GM19438 (cell line): Measurements from ENCODE around the gene CREB3.

Source experiments
- ATAC-seq: cut with Tn5 transposase; IDR thresholded peaks from one replicate; pipeline ENCODE4 v1.9.1; 2021; ENCODE audit warnings: low read depth; ENCODE audit not compliant: unreplicated experiment

Gene CREB3

DNA sequence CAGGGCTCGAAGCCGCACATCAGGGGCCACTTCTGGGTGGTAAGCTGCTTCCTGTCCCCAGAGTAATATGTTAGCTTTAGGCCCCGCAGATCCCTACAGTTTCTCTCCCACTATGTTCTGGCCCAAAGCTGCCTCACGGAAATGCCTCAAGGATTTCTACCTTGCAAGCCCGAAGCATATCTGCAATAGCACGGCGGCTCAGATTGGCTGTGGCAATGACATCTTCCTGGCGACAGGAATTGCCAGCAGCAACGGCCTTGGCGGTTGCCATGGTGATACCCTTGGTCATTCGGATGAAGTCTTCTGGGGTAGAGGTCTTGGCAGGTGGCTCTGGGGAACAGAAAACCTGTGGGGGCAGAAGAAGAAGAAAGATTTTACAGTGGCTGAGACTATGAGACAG is 32.4 kb upstream of the CREB3 start:
- ATAC-seq, result no peak

- no peak for ATAC-seq
These were observed 31.5 kb upstream of the CREB3 start for GRCh38 chr9:35700942-35701341.

DNA sequence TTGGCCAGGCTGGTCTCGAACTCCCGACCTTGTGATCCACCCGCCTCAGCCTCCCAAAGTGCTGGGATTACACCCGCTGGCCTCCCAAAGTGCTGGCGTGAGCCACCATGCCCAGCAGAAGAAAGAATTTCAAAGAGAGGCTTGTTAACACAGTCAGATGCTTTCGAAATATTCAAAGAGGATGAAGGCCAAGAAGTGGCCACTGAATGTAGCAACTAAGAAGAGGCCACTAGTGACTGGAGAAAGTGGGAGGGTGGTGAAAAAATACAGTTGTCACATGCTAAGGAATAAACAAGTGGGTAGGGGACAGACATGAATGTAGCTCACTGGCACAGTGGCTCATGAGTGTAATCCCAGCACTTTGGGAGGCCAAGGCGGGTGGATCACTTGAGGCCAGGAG is 29.8 kb upstream of the CREB3 start:
- ATAC-seq, result no peak

DNA sequence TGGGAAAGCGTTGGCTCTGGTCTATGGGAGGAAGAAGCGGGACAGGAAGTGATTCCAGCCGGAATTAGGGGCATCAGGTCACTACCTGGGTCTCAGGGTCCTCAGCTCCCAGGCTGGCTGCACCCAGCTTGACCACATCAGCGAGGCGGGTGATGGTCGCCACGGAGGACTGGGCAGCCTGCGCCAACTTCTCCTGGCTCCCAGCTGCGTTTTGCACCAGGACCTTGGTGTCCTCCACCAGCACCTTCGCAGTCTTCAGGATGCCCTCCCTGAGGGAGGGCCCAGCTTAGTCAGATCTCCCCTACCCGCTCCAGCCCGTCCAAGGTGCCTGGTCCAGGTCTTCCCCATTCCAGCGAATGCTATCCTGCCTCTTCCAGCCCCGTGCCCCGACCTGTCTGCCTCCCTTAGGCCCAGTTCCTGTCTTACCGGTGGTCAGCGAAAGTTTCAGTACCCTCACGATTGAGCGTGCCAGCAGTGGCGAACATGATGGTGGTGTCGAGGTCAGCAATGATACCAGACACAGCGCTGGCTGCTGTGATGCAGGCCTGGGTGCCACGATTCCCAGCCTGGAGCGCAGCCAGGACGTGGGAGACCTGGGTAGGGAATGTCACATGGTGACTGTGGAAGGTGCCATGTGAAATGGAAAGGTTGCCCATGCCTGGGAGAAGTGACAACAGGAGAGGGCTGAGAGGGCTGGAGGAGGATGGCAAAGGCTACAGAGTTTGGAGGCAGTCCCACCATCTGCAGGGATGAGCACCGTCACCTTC is 28.4 kb upstream of the CREB3 start:
- no peak for ATAC-seq

- no peak for ATAC-seq
These were observed 27.1 kb upstream of the CREB3 start for GRCh38 chr9:35705372-35705771.

DNA sequence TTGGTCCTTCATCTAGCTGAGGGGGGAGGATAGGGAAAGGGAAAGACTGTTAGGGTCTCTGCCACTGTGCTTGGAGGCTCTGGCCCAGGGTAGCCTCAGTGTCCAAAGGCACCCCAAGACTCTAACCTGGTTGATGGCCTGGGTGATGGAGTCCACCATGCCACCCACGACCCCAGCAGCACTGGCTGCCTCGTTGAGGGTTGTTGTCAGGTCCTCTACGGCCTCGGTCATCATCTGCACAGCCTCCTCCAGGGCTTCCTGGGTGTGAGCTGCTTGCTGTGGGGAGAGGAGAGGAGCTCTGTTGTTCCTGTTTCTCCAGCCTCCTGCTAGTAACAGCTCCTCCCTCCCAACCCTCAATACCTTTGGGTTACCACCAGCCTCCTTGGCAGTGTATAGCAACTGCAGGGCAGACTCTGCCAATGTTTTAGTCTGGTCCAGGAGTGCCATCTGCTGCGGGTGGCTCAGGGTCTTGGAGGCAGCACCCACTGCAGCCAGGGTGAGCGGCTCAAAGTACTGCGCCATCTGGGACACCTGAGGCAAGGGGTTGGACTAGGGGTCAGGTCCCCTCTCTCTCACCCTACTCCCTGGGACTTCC is 26.5 kb upstream of the CREB3 start:
- ATAC-seq, result no peak

DNA sequence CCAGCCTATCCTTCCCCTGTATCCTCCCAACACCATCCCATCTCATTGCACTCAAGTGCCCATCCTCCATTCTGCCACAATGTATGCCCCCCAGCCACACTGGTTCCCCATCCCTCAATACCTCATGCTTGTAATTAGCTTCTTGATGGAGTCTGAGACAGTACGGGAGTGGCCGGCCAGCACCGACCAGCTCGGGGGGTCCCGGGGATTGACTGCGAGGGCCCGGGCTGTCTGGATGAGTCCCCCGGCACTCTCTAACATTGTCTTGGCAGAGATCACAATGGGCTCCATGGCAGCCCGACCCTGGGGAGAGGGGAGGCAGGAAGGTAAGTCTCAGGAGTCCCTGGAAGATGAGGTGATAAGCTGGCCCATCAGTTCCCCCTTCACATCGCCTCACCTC is 25.5 kb upstream of the CREB3 start:
- ATAC-seq, result no peak

GRCh38 chr9:35708146-35708545 is 24.3 kb upstream of the CREB3 start:
- ATAC-seq, result no peak

- no peak for ATAC-seq
These were observed 21.5 kb upstream of the CREB3 start for GRCh38 chr9:35710818-35711500.

DNA sequence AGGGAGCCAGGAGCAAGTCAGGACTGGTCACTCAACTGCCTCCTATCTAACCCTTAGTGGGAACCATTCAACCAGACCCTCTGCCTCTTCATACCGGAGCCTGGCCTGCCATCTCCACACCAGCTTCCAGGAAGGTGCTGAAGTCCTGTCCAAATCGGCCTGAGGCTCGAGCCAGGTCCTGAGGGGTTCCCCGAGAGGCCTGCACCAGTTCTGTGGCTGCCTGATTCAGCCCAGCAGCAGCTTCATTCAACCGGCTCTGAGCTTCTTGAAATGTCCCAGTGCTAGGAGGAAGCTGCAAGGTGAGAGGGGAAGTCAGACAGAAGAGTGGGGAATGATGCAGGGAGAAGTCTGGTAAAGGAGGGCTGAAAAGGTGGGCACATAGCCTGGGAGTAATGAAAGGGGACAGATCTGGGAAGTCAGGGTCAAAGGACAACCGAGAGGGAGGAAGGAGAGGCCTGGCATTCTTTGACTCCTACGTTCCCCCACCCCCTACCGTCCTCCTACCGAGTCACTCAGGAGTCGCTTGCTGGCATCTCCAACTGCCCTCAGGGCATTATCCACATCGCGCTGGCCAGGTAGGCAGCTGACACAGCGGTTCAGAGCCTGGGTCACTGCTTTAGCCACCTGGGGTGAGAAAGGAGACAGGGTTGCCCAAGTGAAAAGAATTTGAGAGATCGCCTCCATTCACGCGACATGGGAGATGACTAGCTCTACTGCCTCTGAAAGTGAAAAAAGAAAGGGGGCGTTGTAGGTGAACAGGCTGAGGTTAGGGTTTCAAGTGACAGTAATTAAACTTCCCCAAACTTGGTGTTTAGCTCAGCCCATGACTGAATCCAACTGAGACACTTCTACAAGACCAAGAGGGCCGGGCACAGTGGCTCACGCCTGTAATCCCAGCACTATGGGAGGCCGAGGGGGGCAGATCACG is 20.7 kb upstream of the CREB3 start:
- ATAC-seq, result no peak

DNA sequence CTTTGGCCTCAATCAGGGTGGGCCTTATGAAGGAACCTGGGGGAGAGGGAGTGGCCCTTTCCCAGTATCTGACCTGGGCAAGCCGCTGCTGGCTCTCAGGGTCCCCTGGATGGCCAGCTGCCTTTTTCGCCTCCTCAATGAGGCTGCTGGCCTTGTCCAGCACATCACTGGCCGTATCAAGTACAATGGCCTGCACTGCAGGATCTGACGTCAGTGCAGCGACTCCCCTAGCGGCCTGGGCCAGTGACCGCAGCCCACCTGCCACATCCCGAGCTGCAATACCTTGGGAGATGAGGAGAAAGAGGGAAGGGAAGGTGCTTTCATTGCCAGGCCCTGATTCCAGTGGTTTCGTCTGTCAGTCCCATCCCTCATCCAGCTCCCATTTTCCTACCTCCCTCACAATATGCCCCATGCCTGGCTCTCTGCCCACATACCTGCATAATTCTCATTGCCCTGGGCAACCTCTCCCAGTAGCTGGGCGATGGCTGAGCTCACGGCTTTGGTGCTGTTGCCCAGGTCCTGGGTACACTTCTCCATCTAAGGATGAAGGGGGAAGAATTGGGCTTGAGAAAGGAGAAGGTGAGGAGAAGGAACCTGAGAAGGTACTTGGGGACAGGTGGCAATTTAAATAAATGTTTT is 19.6 kb upstream of the CREB3 start:
- ATAC-seq, result no peak

GRCh38 chr9:35713578-35713977 is 18.9 kb upstream of the CREB3 start:
- ATAC-seq, result no peak

- ATAC-seq, result no peak
These were observed 18.3 kb upstream of the CREB3 start for GRCh38 chr9:35714123-35714522.

- no peak for ATAC-seq
These were observed 17.8 kb upstream of the CREB3 start for GRCh38 chr9:35714579-35715252.

DNA sequence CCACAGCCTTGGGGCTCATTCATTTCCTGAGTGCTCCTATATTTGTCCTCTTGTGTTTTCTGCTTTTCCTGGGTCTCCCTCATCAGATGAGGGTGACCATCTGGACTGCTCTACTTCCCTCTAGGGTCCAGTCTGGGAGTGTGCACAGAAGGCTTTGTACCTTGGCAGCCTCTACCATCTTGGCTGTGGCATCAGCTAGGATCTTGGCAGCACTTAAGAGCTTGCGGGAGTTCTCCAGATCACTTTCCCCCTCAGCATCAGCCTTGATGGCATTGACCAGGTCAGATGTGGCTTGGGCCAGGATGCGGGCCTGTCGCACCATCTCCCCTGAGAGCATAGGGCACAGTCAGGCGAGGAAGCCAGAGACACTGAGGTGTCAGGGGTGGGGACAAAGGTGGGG is 16.2 kb upstream of the CREB3 start:
- ATAC-seq, result no peak

- ATAC-seq, result no peak
These were observed 15.2 kb upstream of the CREB3 start for GRCh38 chr9:35717132-35717870.

DNA sequence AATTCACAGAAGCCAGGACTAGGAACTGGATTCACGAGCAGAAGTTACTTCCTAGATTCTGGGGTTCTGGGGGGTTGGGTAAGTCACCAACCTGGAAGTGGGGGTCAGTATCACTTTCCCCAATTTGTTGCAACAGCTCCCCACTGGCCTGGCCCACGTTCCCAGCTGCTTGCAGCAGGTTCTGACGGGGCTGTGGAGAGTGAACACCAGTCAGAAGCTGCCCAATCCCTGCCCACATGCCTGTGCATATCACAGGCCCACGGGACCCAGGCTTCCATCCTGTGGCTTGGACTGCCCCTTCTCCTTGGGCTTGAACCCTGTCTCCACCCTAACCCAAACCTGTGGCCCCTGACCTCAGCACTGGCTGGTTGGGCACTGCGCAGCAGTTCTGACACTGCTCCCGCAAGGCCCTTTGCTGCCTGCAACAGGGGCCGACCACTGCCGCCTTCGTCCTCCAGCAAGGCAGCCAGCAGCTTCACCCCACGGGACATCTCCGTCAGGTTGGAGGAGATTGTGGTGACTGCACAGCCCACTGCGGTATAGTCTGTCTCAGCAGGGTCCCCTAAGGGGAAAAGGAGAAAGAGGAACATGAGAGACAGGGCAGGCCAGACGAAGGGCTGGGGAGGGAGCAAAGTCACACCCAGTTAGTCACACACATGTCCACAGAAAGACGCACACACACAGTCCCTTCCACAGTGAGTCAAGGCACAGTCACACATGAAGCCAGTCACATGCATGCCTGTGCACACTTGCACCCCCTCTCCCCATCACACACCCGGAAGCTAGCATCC is 13.6 kb upstream of the CREB3 start:
- no peak for ATAC-seq

GRCh38 chr9:35719546-35719945 is 12.9 kb upstream of the CREB3 start:
- no peak for ATAC-seq
